ENCODE data around the gene PHLPP1. TPM values are rescaled to one million over a fixed set of nuclear protein-coding genes. Genes with fewer than 3 reads are reported as not detected.

The PHLPP1 gene
- total RNA-seq, 1 experiment from 2014 or later: 14.1 TPM

DNA sequence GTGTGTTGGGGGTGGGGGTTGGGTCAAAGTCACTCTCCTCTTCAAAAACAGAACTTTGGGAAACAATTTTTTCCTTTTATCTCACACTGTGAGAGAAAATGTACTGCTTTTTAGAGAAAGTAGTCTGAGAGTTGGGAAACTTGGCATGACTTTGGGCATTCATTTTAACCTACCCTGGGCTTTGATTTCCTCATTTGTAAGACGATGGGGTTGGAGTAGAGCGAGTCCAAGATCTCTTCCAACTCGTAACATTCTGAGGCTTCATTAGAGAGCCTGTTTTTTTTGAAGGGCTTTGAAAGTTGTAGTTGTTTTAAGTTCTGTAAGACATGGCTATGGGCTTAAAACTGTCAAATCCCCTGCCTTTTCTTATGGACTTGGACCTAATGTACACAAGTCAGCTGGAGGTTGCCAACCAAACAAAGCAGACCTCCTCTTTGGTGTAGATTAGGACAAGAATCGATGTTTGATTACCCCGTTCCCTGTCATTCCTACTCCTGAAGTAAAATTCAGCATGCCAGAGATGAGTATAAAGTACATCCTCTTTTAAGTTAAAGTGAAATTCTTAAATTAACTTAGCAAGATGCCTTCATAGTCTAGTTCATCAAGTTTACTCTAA, 8.4 kb downstream of the PHLPP1 start:
- Histone ChIP-seq H3K79me2 (ENCODE audit: low read length) (peaks cover 92% of the 10 kb centered on the region), H3K36me3 (ENCODE audit: low read depth, low read length) (no peaks in the 10 kb centered on the region), H3K27me3 (ENCODE audit: low read length) (no peaks in the 10 kb centered on the region), H3K27ac (ENCODE audit: low read length) (no peak overlapping the region), H2AFZ (ENCODE audit: low read length) (no peak overlapping the region), H3K4me1 (ENCODE audit: insufficient read depth, low read length) (peaks cover 12% of the 10 kb centered on the region; the same call in 1 of the 2 replicates), H3K9me2 (replicated peaks; ENCODE audit: low read length) (no peaks in the 10 kb centered on the region), H4K20me1 (ENCODE audit: low read length) (peaks cover 38% of the 10 kb centered on the region), H3F3A (ENCODE audit: low read length, unreplicated experiment) (no peaks in the 10 kb centered on the region), H3K9me3 (ENCODE audit: low read length) (no peaks in the 10 kb centered on the region), H3K4me3 (ENCODE audit: low read length) (no peak overlapping the region), H3K4me2 (ENCODE audit: low read length) (no peak overlapping the region), H3K9ac (ENCODE audit: low read length) (no peak overlapping the region)
- intact Hi-C loops (cut with micrococcal nuclease): loop anchor here (2.0 kb wide), 1 partner anchor 21 kb away; no protein-coding TSS in a partner anchor
- ATAC-seq (no peak), DNase-seq (no peak)
- no TSS peak for BruUV-seq (replicated peaks)
- POLR2A ChIA-PET (ENCODE audit: unreplicated experiment): no interaction called here
- TF ChIP-seq EZH2 (IDR thresholded peaks at IDR 0.05; ENCODE audit: low read length, unreplicated experiment): no peak
- TF ChIP-seq EZH2phosphoT487 (IDR thresholded peaks at IDR 0.05; ENCODE audit: borderline replicate concordance, low read length): no peak
- TF ChIP-seq, protein P1, sequence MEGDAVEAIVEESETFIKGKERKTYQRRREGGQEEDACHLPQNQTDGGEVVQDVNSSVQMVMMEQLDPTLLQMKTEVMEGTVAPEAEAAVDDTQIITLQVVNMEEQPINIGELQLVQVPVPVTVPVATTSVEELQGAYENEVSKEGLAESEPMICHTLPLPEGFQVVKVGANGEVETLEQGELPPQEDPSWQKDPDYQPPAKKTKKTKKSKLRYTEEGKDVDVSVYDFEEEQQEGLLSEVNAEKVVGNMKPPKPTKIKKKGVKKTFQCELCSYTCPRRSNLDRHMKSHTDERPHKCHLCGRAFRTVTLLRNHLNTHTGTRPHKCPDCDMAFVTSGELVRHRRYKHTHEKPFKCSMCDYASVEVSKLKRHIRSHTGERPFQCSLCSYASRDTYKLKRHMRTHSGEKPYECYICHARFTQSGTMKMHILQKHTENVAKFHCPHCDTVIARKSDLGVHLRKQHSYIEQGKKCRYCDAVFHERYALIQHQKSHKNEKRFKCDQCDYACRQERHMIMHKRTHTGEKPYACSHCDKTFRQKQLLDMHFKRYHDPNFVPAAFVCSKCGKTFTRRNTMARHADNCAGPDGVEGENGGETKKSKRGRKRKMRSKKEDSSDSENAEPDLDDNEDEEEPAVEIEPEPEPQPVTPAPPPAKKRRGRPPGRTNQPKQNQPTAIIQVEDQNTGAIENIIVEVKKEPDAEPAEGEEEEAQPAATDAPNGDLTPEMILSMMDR (conservative IDR thresholded peaks at IDR 0.05; ENCODE audit: low read depth, low read length): no peak
- CTCF ChIA-PET: no interaction called here

DNA sequence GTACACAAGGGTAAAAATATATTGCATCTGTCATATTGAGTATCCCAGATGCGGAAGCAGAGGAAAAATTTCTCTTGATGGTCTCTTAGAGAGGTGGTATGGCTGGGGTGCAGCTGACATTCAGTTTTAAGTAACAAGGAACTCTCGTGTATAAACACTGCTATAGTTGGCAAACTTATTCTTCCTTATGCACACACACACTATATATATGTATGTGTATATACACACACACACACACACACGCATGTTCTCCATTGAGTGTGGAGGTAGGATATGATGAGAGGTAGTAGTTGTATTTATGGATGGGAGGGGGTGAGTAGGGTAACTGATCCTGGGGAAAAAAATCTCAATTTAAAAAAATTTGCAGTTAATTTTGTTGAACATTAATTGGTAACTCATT, 10.6 kb downstream of the PHLPP1 start:
- Histone ChIP-seq H3K4me1 (ENCODE audit: insufficient read depth, low read length) (no peaks in the 10 kb centered on the region), H3F3A (ENCODE audit: low read length, unreplicated experiment) (no peaks in the 10 kb centered on the region), H3K79me2 (ENCODE audit: low read length) (peaks cover 93% of the 10 kb centered on the region), H3K4me3 (ENCODE audit: low read length) (no peak overlapping the region), H3K27me3 (ENCODE audit: low read length) (no peaks in the 10 kb centered on the region), H4K20me1 (ENCODE audit: low read length) (peaks cover 19% of the 10 kb centered on the region), H3K9me2 (replicated peaks; ENCODE audit: low read length) (no peaks in the 10 kb centered on the region), H2AFZ (ENCODE audit: low read length) (no peak overlapping the region), H3K9ac (ENCODE audit: low read length) (no peak overlapping the region), H3K4me2 (ENCODE audit: low read length) (no peak overlapping the region), H3K36me3 (ENCODE audit: low read depth, low read length) (no peaks in the 10 kb centered on the region), H3K9me3 (ENCODE audit: low read length) (no peaks in the 10 kb centered on the region), H3K27ac (ENCODE audit: low read length) (no peak overlapping the region)
- TF ChIP-seq, protein P1 (conservative IDR thresholded peaks at IDR 0.05; ENCODE audit: low read depth, low read length): no peak
- no peak for TF ChIP-seq EZH2 (IDR thresholded peaks at IDR 0.05; ENCODE audit: low read length, unreplicated experiment)
- ATAC-seq (no peak), DNase-seq (no peak)
- intact Hi-C loops (cut with micrococcal nuclease): loop anchor here (2.0 kb wide), 1 partner anchor 19 kb away; no protein-coding TSS in a partner anchor
- BruUV-seq (replicated peaks): no TSS peak
- ChIA-PET POLR2A (ENCODE audit: unreplicated experiment) (interaction anchor here (0.7 kb wide), 1 partner anchor 37 kb away, joined by 10 read pairs; no protein-coding TSS in a partner anchor), CTCF (no interaction called here)

DNA sequence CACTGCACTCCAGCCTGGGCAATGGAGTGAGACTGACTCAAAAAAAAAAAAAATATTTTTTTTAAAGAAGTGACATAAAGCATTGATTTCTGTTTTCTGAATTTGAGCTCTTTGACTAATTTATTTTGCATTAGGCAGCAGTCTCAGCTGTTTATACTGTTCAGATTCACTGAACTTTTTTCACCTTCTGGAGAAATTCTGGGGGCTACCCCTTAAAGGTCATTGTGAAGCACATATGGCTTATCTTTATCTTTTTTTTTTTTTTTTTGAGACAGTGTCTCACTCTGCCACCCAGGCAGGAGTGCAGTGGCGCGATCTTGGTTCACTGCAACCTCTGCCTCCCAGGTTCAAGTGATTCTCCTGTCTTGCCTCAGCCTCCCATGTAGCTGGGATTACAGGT, 12.9 kb downstream of the PHLPP1 start:
- intact Hi-C loops (cut with micrococcal nuclease): no loop called here
- Histone ChIP-seq H3K9me2 (replicated peaks; ENCODE audit: low read length) (no peaks in the 10 kb centered on the region), H3K4me1 (ENCODE audit: insufficient read depth, low read length) (no peaks in the 10 kb centered on the region), H3K36me3 (ENCODE audit: low read depth, low read length) (peaks cover 12% of the 10 kb centered on the region), H4K20me1 (ENCODE audit: low read length) (peaks cover 12% of the 10 kb centered on the region; the same call in 1 of the 2 replicates), H3K4me3 (ENCODE audit: low read length) (no peak overlapping the region), H3K27ac (ENCODE audit: low read length) (no peak overlapping the region), H3K9ac (ENCODE audit: low read length) (no peak overlapping the region), H3K9me3 (ENCODE audit: low read length) (0 out of 2 replicates have a peak, but pooled peaks cover 5% of the 10 kb centered on the region), H3K4me2 (ENCODE audit: low read length) (no peak overlapping the region), H3F3A (ENCODE audit: low read length, unreplicated experiment) (no peaks in the 10 kb centered on the region), H3K27me3 (ENCODE audit: low read length) (no peaks in the 10 kb centered on the region), H3K79me2 (ENCODE audit: low read length) (peaks cover 93% of the 10 kb centered on the region), H2AFZ (ENCODE audit: low read length) (no peak overlapping the region)
- ChIA-PET POLR2A (ENCODE audit: unreplicated experiment) (interaction anchor here (0.7 kb wide), 1 partner anchor 27 kb away, joined by 14 read pairs; no protein-coding TSS in a partner anchor), CTCF (no interaction called here)
- TF ChIP-seq, protein P1 (conservative IDR thresholded peaks at IDR 0.05; ENCODE audit: low read depth, low read length): no peak
- TF ChIP-seq EZH2phosphoT487 (IDR thresholded peaks at IDR 0.05; ENCODE audit: borderline replicate concordance, low read length) (no peak), EZH2 (IDR thresholded peaks at IDR 0.05; ENCODE audit: low read length, unreplicated experiment) (no peak)
- BruUV-seq (replicated peaks): no TSS peak
- DNase-seq (no peak), ATAC-seq (no peak)

All from PC-3 (cell line).